GM18951 (cell line): ENCODE measurements around the gene RUFY3.

Experiments
- POLR2A ChIP-seq: IDR thresholded peaks from 4 replicates; pipeline ENCODE4 v1.6.1; 2011; ENCODE audit warnings: mild to moderate bottlenecking; ENCODE audit not compliant: insufficient read length, insufficient read depth; ENCODE audit errors: extremely low read depth
- in situ Hi-C: fragments of 300-500 bp; cut with MboI; formaldehyde crosslinking; loops from one replicate; pipeline ENCODE4 v1.12.0; 2022; ENCODE audit warnings: low sequenced_read_pairs, mixed read lengths, inconsistent platforms; ENCODE audit not compliant: unreplicated experiment

RUFY3 gene

GRCh38 chr4:70737409-70737808 lies 15.6 kb downstream of the RUFY3 start:
- in situ Hi-C loops: no loop called here
- no peak for TF ChIP-seq POLR2A

GRCh38 chr4:70739496-70740337 lies 18.0 kb downstream of the RUFY3 start:
- TF ChIP-seq POLR2A: no peak
- in situ Hi-C loops: no loop called here

- in situ Hi-C loops: no loop called here
- no peak for TF ChIP-seq POLR2A
These were observed 20.3 kb downstream of the RUFY3 start for GRCh38 chr4:70741867-70742658.

- no peak for TF ChIP-seq POLR2A
- in situ Hi-C loops: no loop called here
These were observed 22.0 kb downstream of the RUFY3 start for GRCh38 chr4:70743731-70744130.

- TF ChIP-seq POLR2A: no peak
- in situ Hi-C loops: no loop called here
These were observed 24.5 kb downstream of the RUFY3 start for GRCh38 chr4:70746179-70746839.

GRCh38 chr4:70747874-70748273 lies 26.1 kb downstream of the RUFY3 start:
- TF ChIP-seq POLR2A: no peak
- in situ Hi-C loops: no loop called here

GRCh38 chr4:70749313-70749712 lies 27.5 kb downstream of the RUFY3 start:
- in situ Hi-C loops: no loop called here
- TF ChIP-seq POLR2A: no peak

- in situ Hi-C loops: no loop called here
- TF ChIP-seq POLR2A: no peak
These were observed 30.5 kb downstream of the RUFY3 start for GRCh38 chr4:70752236-70752635.

GRCh38 chr4:70753630-70754029 lies 31.9 kb downstream of the RUFY3 start:
- no peak for TF ChIP-seq POLR2A
- in situ Hi-C loops: no loop called here

- TF ChIP-seq POLR2A: no peak
- in situ Hi-C loops: no loop called here
These were observed 32.7 kb downstream of the RUFY3 start for GRCh38 chr4:70754470-70754869.

- in situ Hi-C loops: no loop called here
- no peak for TF ChIP-seq POLR2A
These were observed 33.4 kb downstream of the RUFY3 start for GRCh38 chr4:70754990-70755688.

GRCh38 chr4:70759126-70759525 lies 37.4 kb downstream of the RUFY3 start:
- TF ChIP-seq POLR2A: no peak
- in situ Hi-C loops: no loop called here

GRCh38 chr4:70759627-70760026 lies 37.9 kb downstream of the RUFY3 start:
- TF ChIP-seq POLR2A: no peak
- in situ Hi-C loops: no loop called here
